ENCODE measurements around the gene FBXW12.

FBXW12 gene

GRCh38 chr3:48436477-48436787 lies 64.4 kb downstream of the FBXW12 start:
- no peak for DNase-seq

DNA sequence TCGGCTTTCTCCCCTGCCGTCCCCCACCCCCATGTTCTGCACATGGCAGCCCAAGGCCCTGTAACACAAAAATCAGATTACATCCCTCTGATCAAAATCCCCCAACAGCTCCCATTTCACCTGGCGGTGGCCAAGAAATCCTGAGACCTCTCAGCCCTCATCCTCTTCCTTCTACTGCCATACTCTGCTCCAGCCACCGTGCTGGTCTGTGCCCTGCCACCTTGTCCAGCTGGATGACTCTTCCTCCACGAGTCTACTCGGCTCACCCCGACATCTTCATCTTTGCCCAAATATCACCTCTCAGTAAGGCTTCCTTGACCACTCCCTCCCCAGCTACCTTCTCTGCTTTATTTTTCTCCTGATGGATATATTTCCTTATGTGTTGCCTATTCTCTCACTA lies 64.8 kb downstream of the FBXW12 start:
- DNase-seq = no peak

- DNase-seq = no peak
These were observed 65.8 kb downstream of the FBXW12 start for GRCh38 chr3:48437812-48438211.

- DNase-seq = peak; percentile 96
These were observed 68.0 kb downstream of the FBXW12 start, which contains the start of the genes CCDC51 and TMA7 for GRCh38 chr3:48439820-48440589. TSS of gene CCDC51 (minus strand) at chr3:48440119. CDS start at chr3:48435128, 4,991 bp downstream. TSS of gene TMA7 (plus strand) at chr3:48440257. CDS start at chr3:48440297, 40 bp downstream.

DNA sequence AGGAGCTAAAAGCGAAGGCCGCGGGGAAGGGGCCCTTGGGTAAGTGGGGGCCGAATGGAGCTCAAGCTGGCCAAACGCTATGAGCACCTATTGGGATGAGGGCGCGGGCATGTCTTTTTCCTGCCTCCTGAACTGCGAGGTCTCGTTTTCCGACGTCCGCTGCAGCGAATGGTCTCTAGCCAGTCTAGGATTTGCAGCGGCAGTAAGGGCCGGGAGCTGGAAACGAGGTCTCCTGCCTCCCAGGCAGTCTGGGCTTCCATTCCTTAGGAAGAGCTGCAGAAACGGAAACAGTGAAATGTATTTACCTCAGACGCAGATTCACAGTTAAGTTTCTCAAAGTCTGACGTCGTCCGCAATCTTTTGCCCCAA lies 68.6 kb downstream of the FBXW12 start:
- peak; percentile 13 for DNase-seq

DNA sequence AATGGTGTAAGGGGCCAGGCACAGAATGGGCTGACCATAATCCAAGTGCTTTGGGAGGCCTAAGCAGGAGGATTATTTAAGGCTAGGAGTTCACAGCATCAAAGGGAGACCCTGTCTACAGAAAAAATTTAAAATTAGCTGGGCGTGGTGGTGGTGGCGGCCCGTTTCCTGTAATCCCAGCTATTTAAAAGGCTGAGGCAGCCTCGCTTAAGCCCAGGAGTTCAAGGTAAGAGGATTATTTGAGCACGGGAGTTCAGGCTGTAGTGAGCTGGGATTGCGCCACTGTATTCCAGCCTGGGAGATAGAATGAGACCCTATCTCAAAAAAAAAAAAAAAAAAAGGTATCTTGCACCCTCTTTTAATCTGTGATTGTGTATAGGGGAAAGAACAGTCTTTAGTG lies 69.9 kb downstream of the FBXW12 start:
- DNase-seq = no peak

Measured in fibroblast of skin of back (primary cell).